GM18507 (cell line): ENCODE measurements around the gene CACTIN.
"Not testable (repeated sequence)": the region's sequence is repeated elsewhere in the genome, so short reads cannot be mapped to it uniquely, and the experiment has no call there.

Experiments used
- DNase-seq: peaks from one replicate; pipeline ENCODE4 v3.0.0; 2011; ENCODE audit warnings: low read depth; ENCODE audit not compliant: insufficient read length; ENCODE audit errors: extremely low spot score
- FAIRE-seq: peaks from 2 replicates; lab custom pipeline; 2011; peaks lifted over from hg19 to GRCh38; lab: Jason Lieb, UNC

Gene CACTIN

GRCh38 chr19:3648037-3648905 lies 21.7 kb upstream of the CACTIN start:
- no peak for DNase-seq
- no peak for FAIRE-seq

GRCh38 chr19:3647102-3647501 lies 20.5 kb upstream of the CACTIN start:
- DNase-seq, FAIRE-seq: not testable (repeated sequence)

DNA sequence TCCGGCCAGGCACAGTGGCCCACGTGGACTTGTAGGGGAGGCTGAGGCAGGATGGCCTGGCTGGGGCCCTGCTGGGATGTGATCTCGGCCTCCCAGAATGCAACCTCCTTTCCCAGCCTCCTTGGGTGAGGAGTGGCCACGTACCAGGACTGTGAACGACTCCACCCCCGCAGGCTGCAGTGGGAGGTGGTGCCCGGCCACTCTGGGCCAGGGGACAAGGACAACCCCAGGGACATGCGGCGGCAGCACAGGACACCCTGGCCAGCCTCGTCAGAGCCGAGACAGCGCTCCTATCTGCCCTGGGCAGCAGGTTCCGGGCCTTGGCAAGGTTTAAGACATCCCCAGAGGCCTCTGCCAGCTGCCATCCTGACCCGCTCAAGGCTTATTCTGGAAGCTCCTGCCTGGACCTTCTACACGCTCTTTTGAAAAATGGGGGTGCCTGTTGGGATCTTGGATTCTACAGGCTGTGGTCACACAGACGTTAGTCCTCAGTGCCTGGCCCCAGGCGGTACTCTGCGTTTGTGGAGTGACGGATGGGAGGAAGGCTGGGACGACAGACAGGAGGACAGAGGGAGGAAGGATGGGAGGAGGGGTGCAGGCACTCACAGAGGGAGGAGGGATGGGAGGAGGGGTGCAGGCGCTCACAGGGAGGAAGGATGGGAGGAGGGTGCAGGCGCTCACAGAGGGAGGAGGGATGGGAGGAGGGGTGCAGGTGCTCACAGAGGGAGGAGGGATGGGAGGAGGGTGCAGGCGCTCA lies 19.9 kb upstream of the CACTIN start:
- FAIRE-seq, result no peak

DNA sequence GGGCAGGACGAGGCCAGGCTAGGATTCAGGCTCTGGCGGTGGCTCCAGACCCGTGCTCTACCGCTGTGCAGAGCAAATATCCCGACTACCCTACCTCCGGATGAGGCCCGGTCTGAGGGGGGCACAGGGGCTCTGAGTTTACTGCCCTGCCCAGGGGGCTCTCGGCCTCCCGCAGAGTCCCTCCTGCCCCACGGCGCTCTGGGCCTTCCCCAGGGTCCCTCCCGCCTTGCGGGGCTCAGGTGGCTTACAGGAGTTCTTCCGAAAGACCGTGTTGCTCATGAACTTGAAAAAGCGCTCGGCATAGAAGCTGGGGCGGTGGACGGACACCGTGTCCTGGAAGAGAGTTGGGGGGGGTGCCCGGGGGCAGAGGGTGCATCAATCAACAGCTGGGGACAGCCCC lies 19.1 kb upstream of the CACTIN start:
- DNase-seq, result no peak
- FAIRE-seq, result no peak

More for the DNA sequence above, 19.9 kb upstream of the CACTIN start:
- no peak for DNase-seq

- FAIRE-seq (no peak), DNase-seq (no peak)
These were observed 18.4 kb upstream of the CACTIN start for GRCh38 chr19:3645067-3645396.

DNA sequence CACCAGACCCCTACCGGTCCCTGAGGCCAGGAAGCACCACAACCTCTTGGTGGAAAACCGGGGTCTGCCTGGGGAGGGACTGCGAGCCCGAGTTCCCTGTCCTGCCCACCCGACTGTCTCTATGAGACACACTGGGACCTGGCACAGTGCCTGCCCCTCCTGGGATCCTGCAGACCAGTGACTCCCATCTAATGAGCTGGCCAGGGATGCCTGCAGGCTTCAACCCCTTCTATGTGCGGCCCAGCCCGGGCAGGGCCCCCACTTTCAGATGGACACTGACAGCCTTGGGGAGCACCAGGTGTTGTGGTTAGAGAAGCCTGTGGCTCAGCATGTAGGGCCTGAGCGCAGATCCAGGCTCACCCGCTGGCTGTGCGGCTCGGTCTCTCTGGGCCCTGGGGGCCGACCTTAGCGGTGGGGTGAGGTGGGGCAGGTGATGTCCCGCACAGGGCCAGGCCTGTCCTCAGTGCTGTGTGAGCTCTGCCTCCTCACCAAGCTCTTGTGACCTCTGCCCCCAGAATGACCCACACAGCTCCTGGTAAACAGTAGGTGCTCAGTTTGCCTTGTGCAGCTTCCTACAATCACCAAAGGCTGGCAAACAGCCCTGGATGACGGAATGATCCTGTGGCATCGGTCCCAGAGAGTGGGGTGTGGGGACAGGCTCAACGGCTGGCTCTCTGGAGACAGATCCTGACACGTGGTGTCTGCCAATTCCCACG lies 17.9 kb upstream of the CACTIN start:
- no peak for FAIRE-seq
- no peak for DNase-seq

GRCh38 chr19:3643674-3644313 lies 17.2 kb upstream of the CACTIN start:
- FAIRE-seq, result no peak
- no peak for DNase-seq

- FAIRE-seq, result no peak
- no peak for DNase-seq
These were observed 16.5 kb upstream of the CACTIN start for GRCh38 chr19:3642987-3643673.

GRCh38 chr19:3642296-3642695 lies 15.7 kb upstream of the CACTIN start:
- no peak for DNase-seq
- no peak for FAIRE-seq

GRCh38 chr19:3641515-3642269 lies 15.1 kb upstream of the CACTIN start:
- no peak for DNase-seq
- no peak for FAIRE-seq

DNA sequence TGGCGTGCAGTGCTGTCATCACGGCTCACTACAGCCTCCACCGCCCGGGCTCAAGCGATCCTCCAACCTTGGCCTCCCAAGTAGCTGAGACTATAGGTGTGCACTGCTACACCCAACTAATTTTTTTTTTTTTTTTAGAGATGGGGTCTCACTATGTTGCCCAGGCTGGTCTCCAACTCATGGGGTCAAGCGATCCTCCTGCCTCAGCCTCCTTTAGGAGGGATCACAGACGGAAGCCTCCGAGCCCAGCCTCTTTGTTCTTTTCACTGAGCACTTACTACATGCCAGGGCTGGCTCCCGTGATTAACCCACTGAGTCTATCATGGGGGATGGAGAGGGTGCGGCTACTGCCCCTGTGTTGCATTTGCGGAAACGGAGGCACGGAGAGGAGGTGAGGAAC lies 12.9 kb upstream of the CACTIN start:
- FAIRE-seq, result no peak

DNA sequence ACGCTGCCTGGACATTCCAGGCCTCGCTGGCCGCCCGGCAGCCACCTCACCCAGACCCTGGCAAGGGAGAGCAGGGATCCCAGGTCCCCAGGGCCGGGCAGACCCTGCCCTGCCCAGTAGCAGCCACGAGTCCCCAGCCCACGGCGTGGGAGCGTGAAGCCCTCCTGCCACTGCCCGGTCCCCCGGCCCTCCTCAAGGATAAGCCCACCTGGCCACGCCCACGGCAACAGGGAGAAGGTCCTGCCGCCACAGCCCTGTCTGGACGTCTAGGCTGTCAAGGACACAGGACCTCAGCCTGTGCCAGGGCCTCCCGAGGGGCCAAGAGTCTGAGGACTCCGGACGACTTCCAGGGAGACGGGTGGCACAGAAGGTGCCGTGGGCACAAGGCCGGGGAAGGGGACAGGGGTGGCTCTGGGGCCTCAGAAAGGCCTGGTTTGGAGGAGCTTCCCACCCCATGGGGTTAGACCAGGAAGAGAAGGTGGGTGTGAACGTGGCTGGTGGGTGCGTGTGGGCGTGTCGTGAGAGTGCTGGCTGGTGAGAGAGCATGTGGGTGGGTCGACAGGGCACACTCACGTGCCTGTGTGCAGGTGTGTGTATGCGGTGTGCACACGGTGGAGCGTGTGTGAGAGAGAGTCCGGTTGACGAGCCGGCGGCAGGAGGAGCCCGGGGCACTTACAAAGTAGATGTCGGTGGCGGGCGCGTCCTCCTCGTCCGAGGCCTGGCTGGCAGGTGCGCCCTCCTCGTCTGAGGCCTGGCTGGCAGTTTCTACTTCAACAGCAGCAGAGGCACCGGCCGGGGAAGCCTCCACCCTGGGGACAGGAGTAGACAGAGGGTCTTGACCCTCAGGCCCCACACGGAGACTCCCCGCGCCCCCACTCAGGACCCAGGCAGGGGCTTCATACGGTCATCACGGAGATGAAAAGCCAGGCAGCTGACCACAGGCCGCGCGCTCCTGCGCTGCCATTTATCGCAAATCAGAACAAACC lies 11.9 kb upstream of the CACTIN start:
- DNase-seq (no peak), FAIRE-seq (no peak)

More for the DNA sequence above, 12.9 kb upstream of the CACTIN start:
- DNase-seq, result no peak

DNA sequence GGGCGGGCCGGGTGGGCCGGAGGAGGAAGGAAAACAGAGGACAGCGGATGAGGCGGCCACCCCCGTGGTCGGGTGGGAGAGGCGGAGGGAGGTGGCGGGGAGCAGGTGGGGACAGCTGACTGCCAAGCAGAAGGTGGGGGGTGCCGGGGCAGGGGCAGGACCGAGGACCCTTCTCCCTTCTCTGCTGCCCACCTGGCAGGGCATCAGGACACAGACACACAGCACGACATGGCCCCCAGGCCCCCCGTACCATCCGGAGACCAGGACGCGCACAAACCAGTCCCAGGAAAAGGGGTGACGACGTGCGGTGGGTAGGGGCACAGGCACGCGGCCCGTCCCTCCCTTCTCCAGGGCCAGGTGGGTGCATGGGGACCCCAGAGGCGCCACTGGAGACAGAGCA lies 11.0 kb upstream of the CACTIN start:
- FAIRE-seq, result no peak
- no peak for DNase-seq

DNA sequence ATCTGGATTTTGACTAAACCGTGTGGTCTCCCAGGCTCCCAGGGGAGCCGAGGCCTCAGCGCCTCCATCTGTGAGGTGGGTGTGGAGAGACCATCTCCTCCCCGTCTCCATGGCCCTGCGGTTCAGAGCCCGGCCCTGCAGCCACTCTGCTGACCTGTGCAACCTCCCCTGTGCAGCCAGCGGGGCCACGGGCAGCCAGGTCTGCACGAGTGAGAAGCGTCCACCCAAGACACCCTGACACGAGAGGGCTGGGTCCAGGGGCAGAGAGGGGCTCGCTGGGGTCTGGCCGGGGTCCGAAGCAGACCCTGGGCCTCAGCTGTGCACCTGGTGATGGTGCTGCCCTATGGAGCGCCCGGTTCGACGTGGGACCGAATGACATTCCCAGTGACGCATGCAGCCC lies 10.4 kb upstream of the CACTIN start:
- DNase-seq (no peak), FAIRE-seq (no peak)

GRCh38 chr19:3636506-3636905 lies 9.9 kb upstream of the CACTIN start:
- no peak for FAIRE-seq

DNA sequence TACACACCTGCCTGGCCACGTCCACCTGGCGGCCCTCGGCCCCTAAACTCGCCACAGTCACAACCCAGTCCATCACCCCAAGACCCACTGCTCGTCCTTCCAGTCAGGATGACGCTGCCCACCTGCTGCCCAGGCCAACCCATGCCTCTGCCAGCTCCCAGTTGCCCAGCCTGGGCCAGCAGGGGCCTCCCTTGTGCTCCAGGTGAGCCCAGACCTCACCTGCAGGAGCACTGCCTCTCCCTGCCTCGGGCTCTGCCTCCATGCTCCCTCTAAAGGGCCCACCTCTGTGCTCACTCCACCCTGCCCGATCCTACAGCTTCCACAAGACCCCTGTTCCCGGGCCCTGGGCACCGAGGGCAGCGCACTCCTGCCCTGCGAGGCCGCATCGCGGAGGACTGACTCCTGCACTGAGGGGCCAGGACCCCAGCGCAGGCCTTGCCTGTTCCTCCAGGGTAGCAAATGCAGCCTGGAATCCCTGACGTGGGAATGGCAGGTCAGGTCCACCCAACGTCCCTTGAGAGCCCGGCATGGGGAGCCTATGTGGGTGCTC lies 8.0 kb upstream of the CACTIN start:
- no peak for DNase-seq
- no peak for FAIRE-seq

More at GRCh38 chr19:3636506-3636905, 9.9 kb upstream of the CACTIN start:
- no peak for DNase-seq

DNA sequence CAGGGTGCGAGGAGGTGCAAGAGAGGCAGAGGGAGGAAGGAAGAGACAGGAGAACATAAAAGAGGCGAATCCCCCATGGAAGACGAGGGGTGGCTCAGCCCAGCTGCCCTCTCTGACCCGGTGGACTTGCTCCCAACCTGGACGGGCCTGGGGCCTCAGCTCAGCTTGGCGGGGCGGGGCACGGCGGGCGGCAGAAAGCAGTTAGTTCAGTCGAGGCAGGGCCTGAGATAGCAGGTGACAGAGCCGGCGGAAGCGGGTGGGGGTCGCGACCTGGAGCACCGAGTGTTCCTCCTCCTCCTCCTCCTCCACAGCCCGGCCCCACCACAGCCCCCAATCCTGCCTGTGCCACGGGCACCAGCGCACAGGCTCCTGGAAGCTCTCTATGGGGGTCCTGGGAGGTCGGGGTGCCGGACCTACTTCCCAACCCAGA lies 7.0 kb upstream of the CACTIN start:
- no peak for FAIRE-seq
- no peak for DNase-seq
